ENCODE results near the gene NIT1.
A peak's percentile ranks its signal among the peaks of the same experiment; 100 is the strongest.

Gene NIT1

GRCh38 chr1:161071886-161072371, 46.0 kb upstream of the NIT1 start:
- no peaks in the 10 kb centered on the region for H3K79me2 ChIP-seq (ENCODE audit: control insufficient read depth, insufficient read depth, low read length)
- no peak overlapping the region for H3K18ac ChIP-seq (ENCODE audit: low read length)
- no peaks in the 10 kb centered on the region for H3K27me3 ChIP-seq (ENCODE audit: insufficient read depth, low read length, poor library complexity)
- H3K23ac ChIP-seq (ENCODE audit: low read length), result no peak overlapping the region
- H3K4me2 ChIP-seq (ENCODE audit: low read length), result no peak overlapping the region
- no peak overlapping the region for H3K56ac ChIP-seq (ENCODE audit: low read length)
- no peak overlapping the region for H4K5ac ChIP-seq (ENCODE audit: low read length)
- no peaks in the 10 kb centered on the region for H3K36me3 ChIP-seq (ENCODE audit: control insufficient read depth, insufficient read depth, low read length)
- no peak overlapping the region for H3K4me3 ChIP-seq (ENCODE audit: low read length)
- DNase-seq, result peak; percentile 81
- H2BK15ac ChIP-seq (replicated peaks; ENCODE audit: low read depth), result no peak overlapping the region
- no peak overlapping the region for H4K8ac ChIP-seq (ENCODE audit: low read depth, low read length)
- no peak overlapping the region for H2BK120ac ChIP-seq (ENCODE audit: low read depth, low read length)
- H2BK5ac ChIP-seq (ENCODE audit: low read length), result no peak overlapping the region
- no peak overlapping the region for H3K4ac ChIP-seq (ENCODE audit: low read depth, low read length)
- H3K4me1 ChIP-seq (ENCODE audit: control insufficient read depth, low read depth, low read length), result no peaks in the 10 kb centered on the region
- WGBS (ENCODE audit: extremely low coverage, insufficient coverage, low lambda C conversion rate), result no CpG with 5 or more reads among the region's 9 CpGs
- no peak overlapping the region for H3K27ac ChIP-seq (ENCODE audit: low read depth, low read length)
- no peak overlapping the region for H2AK5ac ChIP-seq (ENCODE audit: low read length)
- H3K9ac ChIP-seq (ENCODE audit: low read length), result no peak overlapping the region
- no peaks in the 10 kb centered on the region for H3K79me1 ChIP-seq (ENCODE audit: low read length)

GRCh38 chr1:161072751-161073449, 45.0 kb upstream of the NIT1 start:
- Histone ChIP-seq H2AK5ac (ENCODE audit: low read length) (no peak overlapping the region), H3K36me3 (ENCODE audit: control insufficient read depth, insufficient read depth, low read length) (no peaks in the 10 kb centered on the region), H4K5ac (ENCODE audit: low read length) (no peak overlapping the region), H3K27me3 (ENCODE audit: insufficient read depth, low read length, poor library complexity) (no peaks in the 10 kb centered on the region), H2BK120ac (ENCODE audit: low read depth, low read length) (no peak overlapping the region), H3K79me1 (ENCODE audit: low read length) (no peaks in the 10 kb centered on the region), H3K18ac (ENCODE audit: low read length) (no peak overlapping the region), H3K4me2 (ENCODE audit: low read length) (no peak overlapping the region), H3K27ac (ENCODE audit: low read depth, low read length) (no peak overlapping the region), H4K8ac (ENCODE audit: low read depth, low read length) (no peak overlapping the region), H3K4me3 (ENCODE audit: low read length) (no peak overlapping the region), H3K4ac (ENCODE audit: low read depth, low read length) (no peak overlapping the region), H3K9ac (ENCODE audit: low read length) (no peak overlapping the region), H3K56ac (ENCODE audit: low read length) (no peak overlapping the region), H2BK15ac (replicated peaks; ENCODE audit: low read depth) (no peak overlapping the region), H3K4me1 (ENCODE audit: control insufficient read depth, low read depth, low read length) (no peaks in the 10 kb centered on the region), H3K23ac (ENCODE audit: low read length) (no peak overlapping the region), H2BK5ac (ENCODE audit: low read length) (no peak overlapping the region), H3K79me2 (ENCODE audit: control insufficient read depth, insufficient read depth, low read length) (no peaks in the 10 kb centered on the region)
- DNase-seq, result no peak
- no CpG with 5 or more reads among the region's 19 CpGs for WGBS (ENCODE audit: extremely low coverage, insufficient coverage, low lambda C conversion rate)

- no peak overlapping the region for H2BK120ac ChIP-seq (ENCODE audit: low read depth, low read length)
- H3K18ac ChIP-seq (ENCODE audit: low read length), result no peak overlapping the region
- no peak for DNase-seq
- no peak overlapping the region for H3K23ac ChIP-seq (ENCODE audit: low read length)
- no peak overlapping the region for H2AK5ac ChIP-seq (ENCODE audit: low read length)
- no peak overlapping the region for H2BK15ac ChIP-seq (replicated peaks; ENCODE audit: low read depth)
- H3K4me3 ChIP-seq (ENCODE audit: low read length), result no peak overlapping the region
- H3K4me2 ChIP-seq (ENCODE audit: low read length), result no peak overlapping the region
- H3K36me3 ChIP-seq (ENCODE audit: control insufficient read depth, insufficient read depth, low read length), result no peaks in the 10 kb centered on the region
- H3K79me1 ChIP-seq (ENCODE audit: low read length), result no peaks in the 10 kb centered on the region
- H3K56ac ChIP-seq (ENCODE audit: low read length), result no peak overlapping the region
- H3K27me3 ChIP-seq (ENCODE audit: insufficient read depth, low read length, poor library complexity), result no peaks in the 10 kb centered on the region
- H4K8ac ChIP-seq (ENCODE audit: low read depth, low read length), result no peak overlapping the region
- H4K5ac ChIP-seq (ENCODE audit: low read length), result no peak overlapping the region
- no CpG with 5 or more reads among the region's 7 CpGs for WGBS (ENCODE audit: extremely low coverage, insufficient coverage, low lambda C conversion rate)
- H3K9ac ChIP-seq (ENCODE audit: low read length), result no peak overlapping the region
- H3K4ac ChIP-seq (ENCODE audit: low read depth, low read length), result no peak overlapping the region
- no peak overlapping the region for H3K27ac ChIP-seq (ENCODE audit: low read depth, low read length)
- H3K79me2 ChIP-seq (ENCODE audit: control insufficient read depth, insufficient read depth, low read length), result no peaks in the 10 kb centered on the region
- H2BK5ac ChIP-seq (ENCODE audit: low read length), result no peak overlapping the region
- no peaks in the 10 kb centered on the region for H3K4me1 ChIP-seq (ENCODE audit: control insufficient read depth, low read depth, low read length)
Measured at GRCh38 chr1:161073474-161074121, 44.3 kb upstream of the NIT1 start.

GRCh38 chr1:161074676-161075368, 43.1 kb upstream of the NIT1 start:
- no peaks in the 10 kb centered on the region for H3K79me2 ChIP-seq (ENCODE audit: control insufficient read depth, insufficient read depth, low read length)
- no CpG with 5 or more reads among the region's 12 CpGs for WGBS (ENCODE audit: extremely low coverage, insufficient coverage, low lambda C conversion rate)
- H3K36me3 ChIP-seq (ENCODE audit: control insufficient read depth, insufficient read depth, low read length), result no peaks in the 10 kb centered on the region
- H3K27ac ChIP-seq (ENCODE audit: low read depth, low read length), result no peak overlapping the region
- H2AK5ac ChIP-seq (ENCODE audit: low read length), result no peak overlapping the region
- H3K18ac ChIP-seq (ENCODE audit: low read length), result no peak overlapping the region
- no peak overlapping the region for H4K5ac ChIP-seq (ENCODE audit: low read length)
- no peak for DNase-seq
- H3K4me2 ChIP-seq (ENCODE audit: low read length), result no peak overlapping the region
- no peak overlapping the region for H3K23ac ChIP-seq (ENCODE audit: low read length)
- no peak overlapping the region for H2BK15ac ChIP-seq (replicated peaks; ENCODE audit: low read depth)
- H3K9ac ChIP-seq (ENCODE audit: low read length), result no peak overlapping the region
- no peaks in the 10 kb centered on the region for H3K4me1 ChIP-seq (ENCODE audit: control insufficient read depth, low read depth, low read length)
- no peak overlapping the region for H3K4ac ChIP-seq (ENCODE audit: low read depth, low read length)
- H3K79me1 ChIP-seq (ENCODE audit: low read length), result no peaks in the 10 kb centered on the region
- no peak overlapping the region for H3K4me3 ChIP-seq (ENCODE audit: low read length)
- H3K56ac ChIP-seq (ENCODE audit: low read length), result peak overlapping the region; percentile 17
- H4K8ac ChIP-seq (ENCODE audit: low read depth, low read length), result no peak overlapping the region
- no peaks in the 10 kb centered on the region for H3K27me3 ChIP-seq (ENCODE audit: insufficient read depth, low read length, poor library complexity)
- no peak overlapping the region for H2BK5ac ChIP-seq (ENCODE audit: low read length)
- no peak overlapping the region for H2BK120ac ChIP-seq (ENCODE audit: low read depth, low read length)

GRCh38 chr1:161076410-161076809, 41.5 kb upstream of the NIT1 start:
- H3K79me1 ChIP-seq (ENCODE audit: low read length), result no peaks in the 10 kb centered on the region
- no peak overlapping the region for H3K23ac ChIP-seq (ENCODE audit: low read length)
- H4K5ac ChIP-seq (ENCODE audit: low read length), result no peak overlapping the region
- no peak overlapping the region for H2BK120ac ChIP-seq (ENCODE audit: low read depth, low read length)
- no peaks in the 10 kb centered on the region for H3K36me3 ChIP-seq (ENCODE audit: control insufficient read depth, insufficient read depth, low read length)
- H3K4me1 ChIP-seq (ENCODE audit: control insufficient read depth, low read depth, low read length), result no peaks in the 10 kb centered on the region
- H3K27ac ChIP-seq (ENCODE audit: low read depth, low read length), result no peak overlapping the region
- H2BK15ac ChIP-seq (replicated peaks; ENCODE audit: low read depth), result no peak overlapping the region
- no peak overlapping the region for H2BK5ac ChIP-seq (ENCODE audit: low read length)
- no peak overlapping the region for H3K4ac ChIP-seq (ENCODE audit: low read depth, low read length)
- H3K18ac ChIP-seq (ENCODE audit: low read length), result no peak overlapping the region
- DNase-seq, result no peak
- H3K79me2 ChIP-seq (ENCODE audit: control insufficient read depth, insufficient read depth, low read length), result no peaks in the 10 kb centered on the region
- H3K56ac ChIP-seq (ENCODE audit: low read length), result no peak overlapping the region
- no peak overlapping the region for H3K9ac ChIP-seq (ENCODE audit: low read length)
- no peak overlapping the region for H3K4me3 ChIP-seq (ENCODE audit: low read length)
- no peak overlapping the region for H3K4me2 ChIP-seq (ENCODE audit: low read length)
- no peak overlapping the region for H2AK5ac ChIP-seq (ENCODE audit: low read length)
- no peak overlapping the region for H4K8ac ChIP-seq (ENCODE audit: low read depth, low read length)
- no peaks in the 10 kb centered on the region for H3K27me3 ChIP-seq (ENCODE audit: insufficient read depth, low read length, poor library complexity)

Measured in mesendoderm (in vitro differentiated cells).